ENCODE data around the gene SMPX. TPM values are rescaled to one million over a fixed set of nuclear protein-coding genes. Genes with fewer than 3 reads are reported as not detected.

Gene SMPX
- total and polyA plus RNA-seq, 9 of the 15 experiments (the other 6 are each of a cell fraction or from before 2014, with no cell fraction given) = not detected

- POLR2A ChIA-PET = no interaction called here
- CTCF ChIA-PET (ENCODE audit: low intra/inter-chr PET ratio) = no interaction called here
- intact Hi-C loops (cut with micrococcal nuclease) (no loop called here), in situ Hi-C loops (cut with MboI) (no loop called here)
- Histone ChIP-seq H4K20me1 (replicated peaks; ENCODE audit: control insufficient read depth, insufficient read depth, low read length) (no peaks in the 10 kb centered on the region), H3K79me2 (ENCODE audit: control insufficient read depth, insufficient read depth, low read length) (no peaks in the 10 kb centered on the region), H3K27me3 (ENCODE audit: control insufficient read depth in 2 of 2, insufficient read depth in 2 of 2, low read length in 2 of 2) (no peaks in the 10 kb centered on the region), H3K4me2 (ENCODE audit: insufficient read depth, low read length) (no peak overlapping the region), H2AFZ (ENCODE audit: low read depth, low read length) (no peak overlapping the region), H3K9ac (ENCODE audit: insufficient read depth in 1 of 2, low read depth in 2 of 2, low read length in 2 of 2) (no peak overlapping the region), H3K4me1 (replicated peaks in 1 of 2; ENCODE audit: control insufficient read depth in 2 of 2, insufficient read depth in 2 of 2, low read length in 2 of 2) (no peaks in the 10 kb centered on the region; a peak in 1 of 5 replicates), H3K9me1 (ENCODE audit: control insufficient read depth, insufficient read depth, low read length) (no peaks in the 10 kb centered on the region), H3K36me3 (ENCODE audit: control insufficient read depth, insufficient read depth, low read length) (no peaks in the 10 kb centered on the region), H3K9me3 (replicated peaks; ENCODE audit: control insufficient read depth, insufficient read depth, low read depth, low read length) (no peaks in the 10 kb centered on the region), H3K4me3 (no peak overlapping the region), H3K27ac (ENCODE audit: extremely low read depth, low read depth, low read length) (no peak overlapping the region)
- TF ChIP-seq SMAD4 (CRISPR knock-in tag; conservative IDR thresholded peaks at IDR 0.05) = no peak
- TF ChIP-seq NUFIP1 (IDR thresholded peaks at IDR 0.05; ENCODE audit: partially characterized antibody) = no peak
- TF ChIP-seq STAG1 (CRISPR knock-in tag; IDR thresholded peaks at IDR 0.05; ENCODE audit: borderline replicate concordance) = no peak
- no peak for TF ChIP-seq ZNF589 (CRISPR knock-in tag; IDR thresholded peaks at IDR 0.05; ENCODE audit: low read depth)
- TF ChIP-seq ZFP91 (CRISPR knock-in tag; IDR thresholded peaks at IDR 0.05) = no peak
- TF ChIP-seq DIDO1 (tag; IDR thresholded peaks at IDR 0.05; ENCODE audit: low read depth) = no peak
- no peak for TF ChIP-seq TRIM28 (IDR thresholded peaks at IDR 0.05)
- no peak for FAIRE-seq
- no peak for ATAC-seq
- no TSS peak for BruUV-seq (replicated peaks)
- no peak for DNase-seq (ENCODE audit: extremely low read depth in 1 of 4, low spot score in 3 of 4)
- WGBS (ENCODE audit: insufficient coverage, low coverage, missing lambda C conversion rate) = 27% methylated on average over 8 of the region's 61 CpGs
Observed at GRCh38 chrX:21656587-21657317, 101.2 kb downstream of the SMPX start.

Other genes starting within 250 kb of the SMPX start
- not detected in 2 replicates for gene KLHL34, start 99.8 kb downstream of the SMPX start, total RNA-seq (2014; rRNA removed)
- not detected in 2 replicates for gene KLHL34, start 99.8 kb downstream of the SMPX start, total RNA-seq (2014; rRNA removed; fragmentation: Illumina TruSeq; extraction: Trizol)
- gene KLHL34, start 99.8 kb downstream of the SMPX start, total RNA-seq (2015; rRNA removed; fragmentation: Illumina TruSeq; extraction: Trizol) = not detected in 2 replicates
- not detected in 2 replicates for gene KLHL34, start 99.8 kb downstream of the SMPX start, total RNA-seq (2021)
- gene KLHL34, start 99.8 kb downstream of the SMPX start, polyA plus RNA-seq (2011; rRNA removed) = not detected in 2 replicates
- gene KLHL34, start 99.8 kb downstream of the SMPX start, polyA plus RNA-seq (2014; fragmentation: Illumina TruSeq; extraction: Trizol) = not detected in 2 replicates
- gene KLHL34, start 99.8 kb downstream of the SMPX start, polyA plus RNA-seq (2014; fragmentation: Nextera tagmentation; extraction: Ambion mirVana) = not detected
- gene KLHL34, start 99.8 kb downstream of the SMPX start, polyA plus RNA-seq (2014; rRNA removed) = not detected in 2 replicates
- 2.3 and 3.2 TPM in 2 replicates for gene MBTPS2, start 81.5 kb upstream of the SMPX start, total RNA-seq (2014; rRNA removed)
- 3.1 and 4.1 TPM in 2 replicates for gene MBTPS2, start 81.5 kb upstream of the SMPX start, total RNA-seq (2014; rRNA removed; fragmentation: Illumina TruSeq; extraction: Trizol)
- gene MBTPS2, start 81.5 kb upstream of the SMPX start, total RNA-seq (2015; rRNA removed; fragmentation: Illumina TruSeq; extraction: Trizol) = 2.5 and 2.7 TPM in 2 replicates
- 9.6 and 10.4 TPM in 2 replicates for gene MBTPS2, start 81.5 kb upstream of the SMPX start, total RNA-seq (2021)
- gene MBTPS2, start 81.5 kb upstream of the SMPX start, polyA plus RNA-seq (2011; rRNA removed) = 13.4 and 18.7 TPM in 2 replicates
- 8.9 and 10.4 TPM in 2 replicates for gene MBTPS2, start 81.5 kb upstream of the SMPX start, polyA plus RNA-seq (2014; fragmentation: Illumina TruSeq; extraction: Trizol)
- 1 to 10 TPM; 3.9 to 4.0 TPM for gene MBTPS2, start 81.5 kb upstream of the SMPX start, polyA plus RNA-seq (2014; fragmentation: Nextera tagmentation; extraction: Ambion mirVana)
- 7.5 and 12.0 TPM in 2 replicates for gene MBTPS2, start 81.5 kb upstream of the SMPX start, polyA plus RNA-seq (2014; rRNA removed)
- 1.0 TPM in 2 replicates for gene YY2, start 97.9 kb upstream of the SMPX start, total RNA-seq (2014; rRNA removed)
- gene YY2, start 97.9 kb upstream of the SMPX start, total RNA-seq (2014; rRNA removed; fragmentation: Illumina TruSeq; extraction: Trizol) = 1.0 and 1.3 TPM in 2 replicates
- gene YY2, start 97.9 kb upstream of the SMPX start, total RNA-seq (2015; rRNA removed; fragmentation: Illumina TruSeq; extraction: Trizol) = 1.0 and 1.2 TPM in 2 replicates
- gene YY2, start 97.9 kb upstream of the SMPX start, total RNA-seq (2021) = 2.2 TPM in 2 replicates
- 1.1 and 1.2 TPM in 2 replicates for gene YY2, start 97.9 kb upstream of the SMPX start, polyA plus RNA-seq (2011; rRNA removed)
- 1.9 and 2.4 TPM in 2 replicates for gene YY2, start 97.9 kb upstream of the SMPX start, polyA plus RNA-seq (2014; fragmentation: Illumina TruSeq; extraction: Trizol)
- gene YY2, start 97.9 kb upstream of the SMPX start, polyA plus RNA-seq (2014; fragmentation: Nextera tagmentation; extraction: Ambion mirVana) = under 1 TPM; 0.77 to 0.87 TPM
- gene YY2, start 97.9 kb upstream of the SMPX start, polyA plus RNA-seq (2014; rRNA removed) = 0.53 and 1.7 TPM in 2 replicates
- 158 and 164 TPM in 2 replicates for gene SMS, start 182.6 kb upstream of the SMPX start, total RNA-seq (2014; rRNA removed)
- gene SMS, start 182.6 kb upstream of the SMPX start, total RNA-seq (2014; rRNA removed; fragmentation: Illumina TruSeq; extraction: Trizol) = 193 and 211 TPM in 2 replicates
- 179 and 192 TPM in 2 replicates for gene SMS, start 182.6 kb upstream of the SMPX start, total RNA-seq (2015; rRNA removed; fragmentation: Illumina TruSeq; extraction: Trizol)
- gene SMS, start 182.6 kb upstream of the SMPX start, total RNA-seq (2021) = 150 and 152 TPM in 2 replicates
- gene SMS, start 182.6 kb upstream of the SMPX start, polyA plus RNA-seq (2011; rRNA removed) = 75.5 and 111 TPM in 2 replicates
- gene SMS, start 182.6 kb upstream of the SMPX start, polyA plus RNA-seq (2014; fragmentation: Illumina TruSeq; extraction: Trizol) = 181 and 193 TPM in 2 replicates
- 10 to 100 TPM; 71.1 to 98.5 TPM for gene SMS, start 182.6 kb upstream of the SMPX start, polyA plus RNA-seq (2014; fragmentation: Nextera tagmentation; extraction: Ambion mirVana)
- gene SMS, start 182.6 kb upstream of the SMPX start, polyA plus RNA-seq (2014; rRNA removed) = 133 TPM in 2 replicates

Data from K562 (cell line).